Gastrocnemius medialis (tissue), 4 donors: ENCODE results near the gene MRPL40. TPM values are rescaled to one million over a fixed set of nuclear protein-coding genes. Genes with fewer than 3 reads are reported as not detected.

Source experiments
- ATAC-seq, 2 donors: fragments of 150-250 bp; one replicate each; pipeline ENCODE4 v1.9.1; 2016
- DNase-seq, 2 donors: peaks; one replicate each; pipeline ENCODE4 v3.0.0-alpha.2; 2019
- H3K27ac ChIP-seq, 4 donors: fragments of 200-600 bp; sonication (generic); 1 replicate in 1 of 4; 2 replicates in 3 of 4; pipeline ENCODE4 v1.5.1; 2016 to 2018; ENCODE audit warnings: mild to moderate bottlenecking in 2 of 4, moderate library complexity in 1 of 4
- H3K27me3 ChIP-seq, 3 donors: fragments of 200-600 bp; sonication (generic) in 2 of 3; 1 replicate in 1 of 3; 2 replicates in 2 of 3; pipeline versions ENCODE4 v1.5.1 to v1.6.0; 2016 to 2019; ENCODE audit warnings: mild to moderate bottlenecking in 1 of 3, moderate library complexity in 1 of 3
- H3K36me3 ChIP-seq, 2 donors: fragments of 200-600 bp; sonication (generic) in 1 of 2; one replicate each; pipeline ENCODE4 v1.5.1; 2017 to 2018
- H3K4me1 ChIP-seq, 2 donors: fragments of 200-600 bp; sonication (generic) in 1 of 2; one replicate each; pipeline ENCODE4 v1.5.1; 2016 to 2017; ENCODE audit warnings: mild to moderate bottlenecking in 2 of 2
- H3K4me3 ChIP-seq, 4 donors: fragments of 200-600 bp; sonication (generic) in 3 of 4; 1 replicate in 1 of 4; 2 replicates in 3 of 4; pipeline ENCODE4 v1.5.1; 2016 to 2019; ENCODE audit warnings: mild to moderate bottlenecking in 2 of 4
- H3K9me3 ChIP-seq, 3 donors: fragments of 200-600 bp; sonication (generic) in 2 of 3; 1 replicate in 1 of 3; 2 replicates in 2 of 3; pipeline ENCODE4 v1.5.1; 2016 to 2019
- POLR2A ChIP-seq, 2 donors: fragments of 450-650 bp; IDR thresholded peaks; one replicate each; pipeline ENCODE4 v1.6.1; 2017; ENCODE audit warnings: antibody characterized with exemption in 2 of 2, mild to moderate bottlenecking in 2 of 2, moderate library complexity in 2 of 2
- in situ Hi-C, 4 donors: fragments of 200-750 bp; cut with MboI; loops; one replicate each; pipeline versions ENCODE4 v1.15.0 to v1.8.0; 2017; ENCODE audit warnings: low sequenced_read_pairs in 4 of 4
- intact Hi-C: fragments of 100-400 bp; cut with DNase I; formaldehyde crosslinking; loops from one replicate; pipeline ENCODE4 v1.15.1; 2023; ENCODE audit warnings: low total_unique reads
- total RNA-seq, 4 donors: library from RNA; depleted of rRNA; stranded (reverse); fragments of >200 nt; gene quantifications; one replicate each; pipeline versions ENCODE4 v1.1.0 to v1.2.3, GENCODE V29; 2016
- TF ChIP-seq, protein P1 (sequence below), 5 experiments: fragments of 450-650 bp in 3 of 5; fragments of 200-600 bp in 2 of 5; sonication (generic) in 2 of 5; IDR thresholded peaks in 4 of 5; conservative IDR thresholded peaks in 1 of 5; 1 replicate in 4 of 5; 2 replicates in 1 of 5; pipeline ENCODE4 v1.5.1; 2016 to 2019; ENCODE audit warnings: antibody characterized with exemption in 5 of 5, mild to moderate bottlenecking in 3 of 5, moderate library complexity in 3 of 5

The MRPL40 gene
- total RNA-seq, 4 donors from 2014 or later, result 53.8 to 75.1 (median 61.5) TPM

DNA sequence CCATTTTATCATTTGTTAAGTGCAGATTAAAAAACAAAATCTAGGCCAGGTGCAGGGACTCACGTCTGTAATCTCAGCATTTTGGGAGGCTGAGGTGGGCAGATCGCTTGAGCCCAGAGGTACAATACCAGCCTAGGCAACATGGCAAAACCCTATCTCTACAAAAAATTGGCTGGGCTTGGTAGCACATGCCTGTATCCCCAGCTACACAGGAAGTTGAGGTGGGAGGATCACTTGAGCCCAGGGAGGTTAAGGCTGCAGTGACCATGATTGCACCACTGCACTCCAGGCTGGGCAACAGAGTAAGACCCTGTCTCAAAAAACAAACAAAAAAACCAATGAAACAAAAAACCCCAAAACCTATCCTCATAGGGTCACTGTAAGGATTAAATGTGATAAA lies 33.7 kb upstream of the MRPL40 start:
- Histone ChIP-seq H3K36me3 (peaks cover 0 to 47% of the 10 kb centered on the region in 2 donors), H3K27me3 (no peaks in the 10 kb centered on the region), H3K4me3 (no peak overlapping the region), H3K9me3 (no peaks in the 10 kb centered on the region), H3K27ac (no peak overlapping the region), H3K4me1 (no peaks in the 10 kb centered on the region)
- ATAC-seq (no peak), DNase-seq (no peak)
- no peak for TF ChIP-seq POLR2A (IDR thresholded peaks at IDR 0.05)
- TF ChIP-seq, protein P1, sequence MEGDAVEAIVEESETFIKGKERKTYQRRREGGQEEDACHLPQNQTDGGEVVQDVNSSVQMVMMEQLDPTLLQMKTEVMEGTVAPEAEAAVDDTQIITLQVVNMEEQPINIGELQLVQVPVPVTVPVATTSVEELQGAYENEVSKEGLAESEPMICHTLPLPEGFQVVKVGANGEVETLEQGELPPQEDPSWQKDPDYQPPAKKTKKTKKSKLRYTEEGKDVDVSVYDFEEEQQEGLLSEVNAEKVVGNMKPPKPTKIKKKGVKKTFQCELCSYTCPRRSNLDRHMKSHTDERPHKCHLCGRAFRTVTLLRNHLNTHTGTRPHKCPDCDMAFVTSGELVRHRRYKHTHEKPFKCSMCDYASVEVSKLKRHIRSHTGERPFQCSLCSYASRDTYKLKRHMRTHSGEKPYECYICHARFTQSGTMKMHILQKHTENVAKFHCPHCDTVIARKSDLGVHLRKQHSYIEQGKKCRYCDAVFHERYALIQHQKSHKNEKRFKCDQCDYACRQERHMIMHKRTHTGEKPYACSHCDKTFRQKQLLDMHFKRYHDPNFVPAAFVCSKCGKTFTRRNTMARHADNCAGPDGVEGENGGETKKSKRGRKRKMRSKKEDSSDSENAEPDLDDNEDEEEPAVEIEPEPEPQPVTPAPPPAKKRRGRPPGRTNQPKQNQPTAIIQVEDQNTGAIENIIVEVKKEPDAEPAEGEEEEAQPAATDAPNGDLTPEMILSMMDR (IDR thresholded peaks at IDR 0.05 in 4 of 5, conservative IDR thresholded peaks at IDR 0.05 in 1 of 5), result no peak
- in situ Hi-C loops (loop anchor here in 1 of 4 donors (25.0 kb wide), 2 partner anchors 186 to 239 kb away; no protein-coding TSS in a partner anchor), intact Hi-C loops (no loop called here)

DNA sequence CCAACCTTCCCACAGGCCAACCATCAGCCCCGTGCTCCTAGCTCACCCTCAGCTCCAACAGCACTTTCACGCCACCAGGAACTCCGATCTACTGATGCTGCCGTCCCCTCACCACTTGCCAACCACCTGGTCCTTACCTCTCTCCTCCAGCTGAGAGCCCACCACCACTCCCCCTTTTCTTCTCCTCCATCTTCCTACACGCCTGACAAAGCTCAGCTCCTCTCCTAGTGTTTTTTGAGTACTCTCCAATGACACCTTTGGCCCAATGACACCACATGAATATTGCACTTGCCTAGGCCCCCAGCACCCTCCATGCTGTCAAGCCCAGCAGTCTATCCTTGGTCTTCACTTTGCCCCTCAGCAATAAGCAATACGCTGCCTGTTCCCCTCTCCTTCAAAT lies 31.5 kb upstream of the MRPL40 start:
- in situ Hi-C loops, result no loop called here

DNA sequence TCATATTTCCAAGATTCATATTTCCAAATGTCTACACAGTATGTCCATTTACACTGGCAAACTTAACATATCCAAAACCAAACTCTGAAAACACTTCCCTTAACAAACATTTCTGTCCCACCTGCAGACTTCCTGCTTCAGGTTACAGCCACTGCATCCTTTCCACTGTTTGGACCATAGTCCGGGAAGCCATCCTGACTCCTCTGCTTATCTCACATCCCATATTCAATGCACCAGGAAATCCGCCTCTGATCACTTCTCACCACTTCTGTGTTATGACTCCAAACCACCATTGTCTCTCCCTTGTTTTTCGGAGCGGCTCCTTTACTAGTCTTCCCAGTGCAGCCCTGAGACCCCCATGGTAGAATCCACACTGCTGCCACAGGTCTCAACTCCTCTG lies 30.9 kb upstream of the MRPL40 start:
- no peaks in the 10 kb centered on the region for H3K9me3 ChIP-seq
- no peaks in the 10 kb centered on the region for H3K27me3 ChIP-seq
- DNase-seq, result no peak
- no peaks in the 10 kb centered on the region for H3K4me1 ChIP-seq
- peaks cover 0 to 40% of the 10 kb centered on the region in 2 donors for H3K36me3 ChIP-seq
- intact Hi-C loops, result no loop called here
- ATAC-seq, result no peak
- no peak overlapping the region for H3K4me3 ChIP-seq
- TF ChIP-seq, protein P1 (IDR thresholded peaks at IDR 0.05 in 4 of 5, conservative IDR thresholded peaks at IDR 0.05 in 1 of 5), result no peak
- no peak for TF ChIP-seq POLR2A (IDR thresholded peaks at IDR 0.05)
- in situ Hi-C loops, result no loop called here
- H3K27ac ChIP-seq, result no peak overlapping the region

More for the DNA sequence above, 31.5 kb upstream of the MRPL40 start:
- H3K9me3 ChIP-seq, result no peaks in the 10 kb centered on the region
- no peaks in the 10 kb centered on the region for H3K4me1 ChIP-seq
- H3K4me3 ChIP-seq, result no peak overlapping the region
- H3K27me3 ChIP-seq, result no peaks in the 10 kb centered on the region
- no peak overlapping the region for H3K27ac ChIP-seq
- TF ChIP-seq POLR2A (IDR thresholded peaks at IDR 0.05), result no peak
- TF ChIP-seq, protein P1 (IDR thresholded peaks at IDR 0.05 in 4 of 5, conservative IDR thresholded peaks at IDR 0.05 in 1 of 5), result no peak
- no peak for DNase-seq
- ATAC-seq, result no peak
- peaks cover 0 to 40% of the 10 kb centered on the region in 2 donors for H3K36me3 ChIP-seq
- intact Hi-C loops, result no loop called here

DNA sequence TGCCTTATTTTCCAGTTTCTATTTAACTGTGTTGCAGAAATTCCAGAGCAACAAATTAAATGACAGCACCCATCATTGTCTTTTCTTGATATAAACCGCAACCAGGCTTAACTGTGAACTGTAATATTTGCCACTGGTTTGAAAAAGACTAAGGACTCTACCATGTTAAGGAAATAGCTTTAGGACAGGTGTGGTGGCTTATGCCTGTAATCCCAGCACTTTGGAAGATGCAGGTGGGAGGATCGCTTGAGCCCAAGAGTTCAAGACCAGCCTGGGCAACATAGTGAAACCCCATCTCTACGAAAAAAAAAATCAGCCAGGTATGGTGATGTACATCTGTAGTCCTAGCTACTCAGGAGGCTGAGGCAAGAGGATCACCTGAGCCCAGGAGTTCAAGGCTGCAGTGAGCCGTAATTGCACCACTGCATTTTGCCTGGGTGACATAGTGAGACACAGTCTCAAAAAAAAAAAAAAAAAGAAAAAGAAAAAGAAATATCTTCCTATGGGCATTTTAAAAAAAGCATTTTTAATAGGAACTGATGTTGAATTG lies 29.6 kb upstream of the MRPL40 start:
- H3K4me3 ChIP-seq, result no peak overlapping the region
- H3K36me3 ChIP-seq, result peaks cover 0 to 41% of the 10 kb centered on the region in 2 donors
- ATAC-seq (peak; percentile 24 to 42), DNase-seq (no peak)
- in situ Hi-C loops, result no loop called here
- intact Hi-C loops, result no loop called here
- TF ChIP-seq, protein P1 (IDR thresholded peaks at IDR 0.05 in 4 of 5, conservative IDR thresholded peaks at IDR 0.05 in 1 of 5), result no peak
- no peak for TF ChIP-seq POLR2A (IDR thresholded peaks at IDR 0.05)
- H3K27ac ChIP-seq, result peak overlapping the region in 3 of 4 donors; percentile 0 to 47 (median 42)
- H3K4me1 ChIP-seq, result no peaks in the 10 kb centered on the region
- no peaks in the 10 kb centered on the region for H3K27me3 ChIP-seq
- no peaks in the 10 kb centered on the region for H3K9me3 ChIP-seq

DNA sequence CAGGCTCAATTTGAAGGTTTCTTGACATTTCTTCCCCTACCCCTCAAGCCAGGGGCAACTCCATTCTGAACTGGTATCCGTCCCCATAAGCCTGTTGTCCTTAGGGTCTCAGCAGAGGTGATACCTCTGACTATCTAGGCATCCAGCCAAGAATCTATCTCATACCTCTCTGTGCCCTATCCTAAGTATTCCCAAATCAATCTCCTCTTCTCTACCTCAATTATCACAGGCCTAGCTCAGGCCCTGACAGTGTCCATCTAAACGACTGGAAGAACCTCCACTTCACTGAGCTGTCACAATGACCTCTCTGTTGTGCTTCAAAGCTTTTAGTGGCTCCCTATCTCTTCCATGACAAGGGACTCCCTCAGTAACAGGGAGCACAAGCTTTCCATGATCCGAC lies 27.7 kb upstream of the MRPL40 start:
- peaks cover 0 to 55% of the 10 kb centered on the region in 2 donors for H3K36me3 ChIP-seq
- DNase-seq (no peak), ATAC-seq (no peak)
- intact Hi-C loops (no loop called here), in situ Hi-C loops (no loop called here)
- no peak for TF ChIP-seq POLR2A (IDR thresholded peaks at IDR 0.05)
- TF ChIP-seq, protein P1 (IDR thresholded peaks at IDR 0.05 in 4 of 5, conservative IDR thresholded peaks at IDR 0.05 in 1 of 5), result no peak
- no peaks in the 10 kb centered on the region for H3K9me3 ChIP-seq
- H3K4me1 ChIP-seq, result no peaks in the 10 kb centered on the region
- no peak overlapping the region for H3K4me3 ChIP-seq
- no peaks in the 10 kb centered on the region for H3K27me3 ChIP-seq
- H3K27ac ChIP-seq, result no peak overlapping the region
